GM12878 (cell line): ENCODE measurements around the gene LIN54. TPM values are rescaled to one million over a fixed set of nuclear protein-coding genes. Genes with fewer than 3 reads are reported as not detected.

ENCODE experiments used
- ATAC-seq: fragments of 200-7000 bp; cut with Tn5 transposase; 3 replicates; pipeline ENCODE4 v1.9.1; 2020; ENCODE audit warnings: mild to moderate bottlenecking, moderate library complexity
- BruUV-seq: library from RNA; stranded (reverse); fragments of 400-500 nt; replicated peaks from 2 replicates; lab custom pipeline; 2021; lab: Mats Ljungman, UMichigan
- CTCF ChIA-PET: fragments of 300-600 bp; sonication (Branson Sonifier 250); formaldehyde crosslinking; extraction: SDS; loops from one replicate; lab custom pipeline; 2021; ENCODE audit warnings: inconsistent platforms; lab: Yijun Ruan, JAX
- POLR2A ChIA-PET: fragments of 350-600 bp; formaldehyde crosslinking; extraction: SDS; loops from one replicate; lab custom pipeline; 2021; ENCODE audit warnings: inconsistent platforms; lab: Charles Lee
- RAD21 ChIA-PET: fragments of 300-600 bp; sonication (Branson Sonifier 250); formaldehyde crosslinking; loops from one replicate; lab custom pipeline; 2023; ENCODE audit warnings: antibody characterized with exemption; ENCODE audit not compliant: unreplicated experiment; lab: Charles Lee
- SMC1A ChIA-PET: fragments of 300-600 bp; sonication (Branson Sonifier 250); formaldehyde crosslinking; loops from one replicate; lab custom pipeline; 2023; ENCODE audit not compliant: unreplicated experiment, uncharacterized antibody; lab: Charles Lee
- DNase-seq: peaks from one replicate; pipeline ENCODE4 v3.0.0-alpha.2; 2011; ENCODE audit warnings: low read depth, low spot score
- FAIRE-seq: peaks from 3 replicates; lab custom pipeline; 2011; peaks lifted over from hg19 to GRCh38; lab: Jason Lieb, UNC
- H2AFZ ChIP-seq: 2 replicates; pipeline ENCODE4 v1.6.0; 2011; ENCODE audit warnings: low read depth, low read length, control low read depth; ENCODE audit not compliant: control insufficient read depth
- H3K27ac ChIP-seq: 2 replicates; pipeline ENCODE4 v1.5.1; 2011; ENCODE audit warnings: control low read depth; ENCODE audit not compliant: control insufficient read depth, insufficient read depth
- H3K27me3 ChIP-seq, 2 experiments: replicated peaks in 1 of 2; 2 replicates each; pipeline versions ENCODE4 v1.6.0 to v1.6.1; 2011; ENCODE audit warnings: low read length in 1 of 2; ENCODE audit not compliant: control insufficient read depth in 2 of 2, insufficient read depth in 2 of 2
- H3K36me3 ChIP-seq, 2 experiments: 2 replicates each; pipeline ENCODE4 v1.5.1; 2011; ENCODE audit warnings: low read length in 1 of 2; ENCODE audit not compliant: control insufficient read depth in 2 of 2, insufficient read depth in 2 of 2
- H3K4me1 ChIP-seq: 2 replicates; pipeline ENCODE4 v1.6.1; 2011; ENCODE audit warnings: mild to moderate bottlenecking, low read length, moderate library complexity, mixed read lengths; ENCODE audit not compliant: control insufficient read depth, insufficient read depth
- H3K4me2 ChIP-seq: 2 replicates; pipeline ENCODE4 v1.6.0; 2011; ENCODE audit warnings: control low read depth; ENCODE audit not compliant: control insufficient read depth, insufficient read depth
- H3K4me3 ChIP-seq: fragments of 200-600 bp; sonication (generic); 2 replicates; pipeline ENCODE4 v1.5.1; 2016
- H3K79me2 ChIP-seq: 2 replicates; pipeline ENCODE4 v1.6.0; 2011; ENCODE audit warnings: low read length; ENCODE audit not compliant: control insufficient read depth, insufficient read depth
- H3K9ac ChIP-seq: 2 replicates; pipeline ENCODE4 v1.8.0; 2011; ENCODE audit warnings: low read length, control low read depth, mixed read lengths; ENCODE audit not compliant: control insufficient read depth, insufficient read depth
- H3K9me3 ChIP-seq: replicated peaks from 3 replicates; pipeline ENCODE4 v1.5.1; 2011; ENCODE audit warnings: mild to moderate bottlenecking, low read length; ENCODE audit not compliant: control insufficient read depth, insufficient read depth
- H4K20me1 ChIP-seq: 2 replicates; pipeline ENCODE4 v1.6.0; 2011; ENCODE audit not compliant: control insufficient read depth, insufficient read depth
- CBX5 ChIP-seq: sonication (generic); IDR thresholded peaks from 2 replicates; pipeline ENCODE4 v1.6.1; 2016; ENCODE audit warnings: low read depth, moderate library complexity, mild to moderate bottlenecking, inconsistent platforms
- ETV6 ChIP-seq, 2 experiments: fragments of 450-650 bp in 1 of 2; IDR thresholded peaks in 1 of 2; conservative IDR thresholded peaks in 1 of 2; 2 replicates each; pipeline ENCODE4 v1.6.1; 2014; ENCODE audit warnings: antibody characterized with exemption in 1 of 2, borderline replicate concordance in 1 of 2, low read depth in 1 of 2, mild to moderate bottlenecking in 1 of 2, moderate library complexity in 1 of 2
- PML ChIP-seq: IDR thresholded peaks from 2 replicates; pipeline ENCODE4 v1.6.1; 2012; ENCODE audit warnings: low read length, inconsistent platforms
- POLR2AphosphoS5 ChIP-seq: IDR thresholded peaks from 2 replicates; pipeline ENCODE4 v1.6.1; 2011; ENCODE audit warnings: mild to moderate bottlenecking, low read length, inconsistent platforms
- SMARCA5 ChIP-seq: fragments of 450-650 bp; IDR thresholded peaks from 2 replicates; pipeline ENCODE4 v1.6.1; 2017; ENCODE audit warnings: mild to moderate bottlenecking
- SMC3 ChIP-seq: IDR thresholded peaks from 2 replicates; pipeline ENCODE4 v1.6.1; 2011; ENCODE audit warnings: low read length, improper control_type of control experiment, borderline replicate concordance
- SP1 ChIP-seq: IDR thresholded peaks from one replicate; pipeline ENCODE4 v1.6.1; 2011; ENCODE audit warnings: low read depth, low read length
- WGBS: methylation state at CpG from one replicate; pipeline ENCODE4 v1.1.6; 2016; ENCODE audit warnings: low lambda C conversion rate; ENCODE audit not compliant: insufficient replicate concordance, insufficient coverage; ENCODE audit errors: missing lambda C conversion rate; 5-methylcytosine and 5-hydroxymethylcytosine counted together
- in situ Hi-C: fragments of 300-500 bp; cut with MboI; formaldehyde crosslinking; loops from 9 replicates; pipeline ENCODE4 v1.14.3; 2018; ENCODE audit warnings: mixed read lengths
- intact Hi-C: fragments of 100-400 bp; cut with micrococcal nuclease; formaldehyde crosslinking; loops from one replicate; pipeline ENCODE4 v1.14.2; 2022; ENCODE audit not compliant: unreplicated experiment
- polyA plus RNA-seq, 11 experiments: library from polyadenylated mRNA; depleted of rRNA in 4 of 11; unstranded in 6 of 11; stranded (reverse) in 5 of 11; fragments of >200 nt; fragmentation: Nextera tagmentation in 4 of 11; fragmentation: Illumina TruSeq in 1 of 11; extraction: Ambion mirVana in 4 of 11; extraction: Trizol in 1 of 11; gene quantifications; 1 replicate in 1 of 11; 2 replicates in 10 of 11; pipeline versions ENCODE4 v1.2.1 to v1.2.3, GENCODE V29; 2011 to 2016; ENCODE audit warnings: inconsistent platforms in 2 of 11, missing spikeins in 2 of 11, low read depth in 1 of 11
- total RNA-seq, 4 experiments: library from RNA; depleted of rRNA in 3 of 4; stranded (reverse); fragments of >200 nt in 3 of 4; fragmentation: Illumina TruSeq in 1 of 4; extraction: Trizol in 1 of 4; gene quantifications; 2 replicates each; pipeline versions ENCODE4 v1.2.1 to v1.2.3, GENCODE V29; 2013 to 2021
- TF ChIP-seq, protein P1 (sequence below): IDR thresholded peaks from 2 replicates; pipeline ENCODE4 v1.6.1; 2012; ENCODE audit warnings: low read depth, low read length, improper control_type of control experiment
- TF ChIP-seq, protein P2 (sequence below): fragments of 450-650 bp; IDR thresholded peaks from 2 replicates; pipeline ENCODE4 v1.6.1; 2017; ENCODE audit warnings: mild to moderate bottlenecking, moderate library complexity
- TF ChIP-seq, protein P3 (sequence below): fragments of 450-650 bp; IDR thresholded peaks from 2 replicates; pipeline ENCODE4 v1.6.1; 2017; ENCODE audit warnings: antibody characterized with exemption, mild to moderate bottlenecking, moderate library complexity
- TF ChIP-seq, protein P4 (sequence below): IDR thresholded peaks from 2 replicates; pipeline ENCODE4 v1.6.1; 2011; ENCODE audit warnings: borderline replicate concordance, low read depth, mild to moderate bottlenecking, moderate library complexity, mixed read lengths, low read length; ENCODE audit not compliant: insufficient read depth; ENCODE audit errors: extremely low read length

LIN54 gene
- total and polyA plus RNA-seq, 10 of the 15 experiments (the other 5 are each of a cell fraction or from before 2014, with no cell fraction given) = 1.5 to 20.4 (median 12.2) TPM

DNA sequence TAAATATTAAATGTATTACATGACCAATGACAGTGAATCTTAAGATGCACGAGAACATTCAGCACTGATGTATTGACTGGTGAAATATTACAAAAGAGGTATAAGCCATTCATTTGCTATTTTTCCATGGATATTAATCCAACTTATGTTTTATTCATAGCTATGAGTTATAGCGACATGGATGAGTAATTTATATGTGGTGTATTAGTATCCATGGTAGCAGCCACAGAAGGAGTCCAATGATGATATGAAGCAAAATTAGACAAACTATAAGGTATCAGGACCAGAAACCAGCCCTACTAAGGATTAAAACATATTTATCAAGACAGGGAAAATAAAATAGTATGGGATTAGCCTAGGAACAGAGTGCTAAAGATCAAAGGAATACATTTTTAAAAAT is 59.4 kb downstream of the LIN54 start:
- BruUV-seq = no TSS peak
- ChIA-PET CTCF (interaction anchor here (0.6 to 1.7 kb wide), 6 partner anchors 11 to 369 kb away, joined by 3 to 6 read pairs (median 3); no protein-coding TSS in a partner anchor), SMC1A (interaction anchor here (0.8 to 2.3 kb wide), 9 partner anchors 10 to 331 kb away, joined by 3 to 8 read pairs (median 3); no protein-coding TSS in a partner anchor), POLR2A (no interaction called here), RAD21 (interaction anchor here (1.1 to 1.6 kb wide), 2 partner anchors 17 to 27 kb away, joined by 3 to 5 read pairs; no protein-coding TSS in a partner anchor)
- no peak for DNase-seq
- H4K20me1 ChIP-seq = no peaks in the 10 kb centered on the region
- no peaks in the 10 kb centered on the region for H3K4me1 ChIP-seq
- no peak overlapping the region for H3K9ac ChIP-seq
- no peaks in the 10 kb centered on the region for H3K27me3 ChIP-seq
- peaks cover 1 to 2% of the 10 kb centered on the region in 2 experiments; a peak in 2 of 4 replicates for H3K36me3 ChIP-seq
- in situ Hi-C loops (no loop called here), intact Hi-C loops (no loop called here)
- no peak for FAIRE-seq
- no peak overlapping the region for H3K27ac ChIP-seq
- no peaks in the 10 kb centered on the region for H3K9me3 ChIP-seq
- H2AFZ ChIP-seq = no peak overlapping the region
- 96% methylated on average over 2 of the region's 2 CpGs for WGBS
- no peak overlapping the region for H3K4me3 ChIP-seq
- H3K4me2 ChIP-seq = no peak overlapping the region
- no peaks in the 10 kb centered on the region for H3K79me2 ChIP-seq
- no peak for ATAC-seq
- TF ChIP-seq PML = no peak
- TF ChIP-seq SMARCA5 = no peak
- TF ChIP-seq SP1 = no peak
- TF ChIP-seq, protein P1, sequence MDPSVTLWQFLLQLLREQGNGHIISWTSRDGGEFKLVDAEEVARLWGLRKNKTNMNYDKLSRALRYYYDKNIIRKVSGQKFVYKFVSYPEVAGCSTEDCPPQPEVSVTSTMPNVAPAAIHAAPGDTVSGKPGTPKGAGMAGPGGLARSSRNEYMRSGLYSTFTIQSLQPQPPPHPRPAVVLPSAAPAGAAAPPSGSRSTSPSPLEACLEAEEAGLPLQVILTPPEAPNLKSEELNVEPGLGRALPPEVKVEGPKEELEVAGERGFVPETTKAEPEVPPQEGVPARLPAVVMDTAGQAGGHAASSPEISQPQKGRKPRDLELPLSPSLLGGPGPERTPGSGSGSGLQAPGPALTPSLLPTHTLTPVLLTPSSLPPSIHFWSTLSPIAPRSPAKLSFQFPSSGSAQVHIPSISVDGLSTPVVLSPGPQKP = no peak
- TF ChIP-seq, protein P2, sequence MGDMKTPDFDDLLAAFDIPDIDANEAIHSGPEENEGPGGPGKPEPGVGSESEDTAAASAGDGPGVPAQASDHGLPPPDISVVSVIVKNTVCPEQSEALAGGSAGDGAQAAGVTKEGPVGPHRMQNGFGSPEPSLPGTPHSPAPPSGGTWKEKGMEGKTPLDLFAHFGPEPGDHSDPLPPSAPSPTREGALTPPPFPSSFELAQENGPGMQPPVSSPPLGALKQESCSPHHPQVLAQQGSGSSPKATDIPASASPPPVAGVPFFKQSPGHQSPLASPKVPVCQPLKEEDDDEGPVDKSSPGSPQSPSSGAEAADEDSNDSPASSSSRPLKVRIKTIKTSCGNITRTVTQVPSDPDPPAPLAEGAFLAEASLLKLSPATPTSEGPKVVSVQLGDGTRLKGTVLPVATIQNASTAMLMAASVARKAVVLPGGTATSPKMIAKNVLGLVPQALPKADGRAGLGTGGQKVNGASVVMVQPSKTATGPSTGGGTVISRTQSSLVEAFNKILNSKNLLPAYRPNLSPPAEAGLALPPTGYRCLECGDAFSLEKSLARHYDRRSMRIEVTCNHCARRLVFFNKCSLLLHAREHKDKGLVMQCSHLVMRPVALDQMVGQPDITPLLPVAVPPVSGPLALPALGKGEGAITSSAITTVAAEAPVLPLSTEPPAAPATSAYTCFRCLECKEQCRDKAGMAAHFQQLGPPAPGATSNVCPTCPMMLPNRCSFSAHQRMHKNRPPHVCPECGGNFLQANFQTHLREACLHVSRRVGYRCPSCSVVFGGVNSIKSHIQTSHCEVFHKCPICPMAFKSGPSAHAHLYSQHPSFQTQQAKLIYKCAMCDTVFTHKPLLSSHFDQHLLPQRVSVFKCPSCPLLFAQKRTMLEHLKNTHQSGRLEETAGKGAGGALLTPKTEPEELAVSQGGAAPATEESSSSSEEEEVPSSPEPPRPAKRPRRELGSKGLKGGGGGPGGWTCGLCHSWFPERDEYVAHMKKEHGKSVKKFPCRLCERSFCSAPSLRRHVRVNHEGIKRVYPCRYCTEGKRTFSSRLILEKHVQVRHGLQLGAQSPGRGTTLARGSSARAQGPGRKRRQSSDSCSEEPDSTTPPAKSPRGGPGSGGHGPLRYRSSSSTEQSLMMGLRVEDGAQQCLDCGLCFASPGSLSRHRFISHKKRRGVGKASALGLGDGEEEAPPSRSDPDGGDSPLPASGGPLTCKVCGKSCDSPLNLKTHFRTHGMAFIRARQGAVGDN = no peak
- TF ChIP-seq, protein P3, sequence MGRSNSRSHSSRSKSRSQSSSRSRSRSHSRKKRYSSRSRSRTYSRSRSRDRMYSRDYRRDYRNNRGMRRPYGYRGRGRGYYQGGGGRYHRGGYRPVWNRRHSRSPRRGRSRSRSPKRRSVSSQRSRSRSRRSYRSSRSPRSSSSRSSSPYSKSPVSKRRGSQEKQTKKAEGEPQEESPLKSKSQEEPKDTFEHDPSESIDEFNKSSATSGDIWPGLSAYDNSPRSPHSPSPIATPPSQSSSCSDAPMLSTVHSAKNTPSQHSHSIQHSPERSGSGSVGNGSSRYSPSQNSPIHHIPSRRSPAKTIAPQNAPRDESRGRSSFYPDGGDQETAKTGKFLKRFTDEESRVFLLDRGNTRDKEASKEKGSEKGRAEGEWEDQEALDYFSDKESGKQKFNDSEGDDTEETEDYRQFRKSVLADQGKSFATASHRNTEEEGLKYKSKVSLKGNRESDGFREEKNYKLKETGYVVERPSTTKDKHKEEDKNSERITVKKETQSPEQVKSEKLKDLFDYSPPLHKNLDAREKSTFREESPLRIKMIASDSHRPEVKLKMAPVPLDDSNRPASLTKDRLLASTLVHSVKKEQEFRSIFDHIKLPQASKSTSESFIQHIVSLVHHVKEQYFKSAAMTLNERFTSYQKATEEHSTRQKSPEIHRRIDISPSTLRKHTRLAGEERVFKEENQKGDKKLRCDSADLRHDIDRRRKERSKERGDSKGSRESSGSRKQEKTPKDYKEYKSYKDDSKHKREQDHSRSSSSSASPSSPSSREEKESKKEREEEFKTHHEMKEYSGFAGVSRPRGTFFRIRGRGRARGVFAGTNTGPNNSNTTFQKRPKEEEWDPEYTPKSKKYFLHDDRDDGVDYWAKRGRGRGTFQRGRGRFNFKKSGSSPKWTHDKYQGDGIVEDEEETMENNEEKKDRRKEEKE = no peak
- TF ChIP-seq, protein P4, sequence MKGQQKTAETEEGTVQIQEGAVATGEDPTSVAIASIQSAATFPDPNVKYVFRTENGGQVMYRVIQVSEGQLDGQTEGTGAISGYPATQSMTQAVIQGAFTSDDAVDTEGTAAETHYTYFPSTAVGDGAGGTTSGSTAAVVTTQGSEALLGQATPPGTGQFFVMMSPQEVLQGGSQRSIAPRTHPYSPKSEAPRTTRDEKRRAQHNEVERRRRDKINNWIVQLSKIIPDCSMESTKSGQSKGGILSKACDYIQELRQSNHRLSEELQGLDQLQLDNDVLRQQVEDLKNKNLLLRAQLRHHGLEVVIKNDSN = no peak
- no peak for TF ChIP-seq POLR2AphosphoS5
- TF ChIP-seq ETV6 (conservative IDR thresholded peaks at IDR 0.05 in 1 of 2, IDR thresholded peaks at IDR 0.05 in 1 of 2; ENCODE audit: borderline replicate concordance in 1 of 2, low read depth in 1 of 2) = no peak
- no peak for TF ChIP-seq CBX5
- no peak for TF ChIP-seq SMC3
